PC-3 (cell line): ENCODE measurements around the gene BRME1.

Experiments
- CTCF ChIP-seq: fragments of 300-600 bp; sonication (generic); conservative IDR thresholded peaks from 2 replicates; pipeline ENCODE4 v1.5.1; 2017; ENCODE audit warnings: antibody characterized with exemption, low read depth, mild to moderate bottlenecking, low read length
- EZH2 ChIP-seq: fragments of 300-600 bp; sonication (generic); IDR thresholded peaks from one replicate; pipeline ENCODE4 v1.6.1; 2017; ENCODE audit warnings: antibody characterized with exemption, mild to moderate bottlenecking, low read length; ENCODE audit not compliant: unreplicated experiment
- EZH2phosphoT487 ChIP-seq: fragments of 300-600 bp; sonication (generic); IDR thresholded peaks from 2 replicates; pipeline ENCODE4 v1.6.1; 2018; ENCODE audit warnings: mild to moderate bottlenecking, antibody characterized with exemption, low read length, borderline replicate concordance

- TF ChIP-seq CTCF (no peak), EZH2 (no peak), EZH2phosphoT487 (no peak)
Measured at GRCh38 chr19:13848340-13848677, 57.6 kb downstream of the BRME1 start.
